Calu3 (cell line): Measurements from ENCODE around the gene NUAK2. TPM values are rescaled to one million over a fixed set of nuclear protein-coding genes. Genes with fewer than 3 reads are reported as not detected.

Experiments used
- BruUV-seq: library from RNA; stranded (reverse); fragments of 400-500 nt; replicated peaks from 2 replicates; lab custom pipeline; 2021; lab: Mats Ljungman, UMichigan
- CTCF ChIA-PET: fragments of 300-600 bp; sonication (Branson Sonifier 250); formaldehyde crosslinking; loops from one replicate; lab custom pipeline; 2022; ENCODE audit warnings: antibody characterized with exemption; lab: Charles Lee
- DNase-seq: peaks from one replicate; pipeline ENCODE4 v3.0.0; 2022
- H3K27ac Mint-ChIP-seq: one replicate; pipeline ENCODE4 v1.8.0; 2022; ENCODE audit warnings: mixed read lengths; ENCODE audit not compliant: unreplicated experiment
- H3K27me3 Mint-ChIP-seq: one replicate; pipeline ENCODE4 v1.8.0; 2022; ENCODE audit warnings: mixed read lengths; ENCODE audit not compliant: unreplicated experiment
- H3K36me3 Mint-ChIP-seq: one replicate; pipeline ENCODE4 v1.8.0; 2022; ENCODE audit warnings: mild to moderate bottlenecking, moderate library complexity, mixed read lengths; ENCODE audit not compliant: insufficient read depth, unreplicated experiment
- H3K4me1 Mint-ChIP-seq: one replicate; pipeline ENCODE4 v1.8.0; 2022; ENCODE audit warnings: mild to moderate bottlenecking, low read depth, mixed read lengths; ENCODE audit not compliant: unreplicated experiment
- H3K4me3 Mint-ChIP-seq: one replicate; pipeline ENCODE4 v1.8.0; 2022; ENCODE audit warnings: mild to moderate bottlenecking, low read depth, moderate library complexity, mixed read lengths; ENCODE audit not compliant: unreplicated experiment
- H3K9me3 Mint-ChIP-seq: one replicate; pipeline ENCODE4 v1.8.0; 2022; ENCODE audit warnings: low read depth, mixed read lengths; ENCODE audit not compliant: unreplicated experiment
- CTCF ChIP-seq: fragments of 200-600 bp; IDR thresholded peaks from one replicate; pipeline ENCODE4 v1.8.0; 2022; ENCODE audit warnings: antibody characterized with exemption; ENCODE audit not compliant: unreplicated experiment
- intact Hi-C: fragments of 100-400 bp; cut with micrococcal nuclease; formaldehyde crosslinking; loops from one replicate; pipeline ENCODE4 v1.10.0; 2022; ENCODE audit not compliant: unreplicated experiment
- total RNA-seq: library from RNA; stranded (reverse); gene quantifications from 2 replicates; pipeline ENCODE4 v1.2.3, GENCODE V29; 2022

Gene NUAK2
- total RNA-seq, 1 experiment from 2014 or later, result 3.7 TPM

GRCh38 chr1:205337481-205337880 is 15.9 kb upstream of the NUAK2 start:
- no peak for TF ChIP-seq CTCF
- no peak for DNase-seq
- Mint-ChIP-seq H3K36me3 (no peaks in the 10 kb centered on the region), H3K27ac (no peak overlapping the region), H3K4me3 (no peak overlapping the region), H3K9me3 (no peaks in the 10 kb centered on the region), H3K27me3 (peaks cover 61% of the 10 kb centered on the region), H3K4me1 (no peaks in the 10 kb centered on the region)
- intact Hi-C loops, result loop anchor here (5.0 kb wide), 2 partner anchors 95 to 150 kb away; no protein-coding TSS in a partner anchor
- CTCF ChIA-PET, result interaction anchor here (0.5 to 3.0 kb wide), 9 partner anchors 16 to 339 kb away, joined by 3 to 22 read pairs (median 4); partner anchors contain the start of gene CDK18
- BruUV-seq, result no TSS peak

- Mint-ChIP-seq H3K4me3 (no peak overlapping the region), H3K9me3 (no peaks in the 10 kb centered on the region), H3K27ac (no peak overlapping the region), H3K4me1 (no peaks in the 10 kb centered on the region), H3K36me3 (no peaks in the 10 kb centered on the region), H3K27me3 (peaks cover 69% of the 10 kb centered on the region)
- BruUV-seq, result no TSS peak
- intact Hi-C loops, result loop anchor here (1.0 to 5.0 kb wide), 3 partner anchors 97 to 189 kb away; no protein-coding TSS in a partner anchor
- CTCF ChIA-PET, result interaction anchor here (0.6 to 3.0 kb wide), 20 partner anchors 8 to 916 kb away, joined by 3 to 22 read pairs (median 4); no protein-coding TSS in a partner anchor
- DNase-seq, result peak; percentile 95
- TF ChIP-seq CTCF, result peak; percentile 96
Measured at GRCh38 chr1:205335692-205336091, 14.1 kb upstream of the NUAK2 start.

- no peaks in the 10 kb centered on the region for H3K9me3 Mint-ChIP-seq
- no peaks in the 10 kb centered on the region for H3K36me3 Mint-ChIP-seq
- no peak for TF ChIP-seq CTCF
- no peak for DNase-seq
- no peaks in the 10 kb centered on the region for H3K4me1 Mint-ChIP-seq
- H3K4me3 Mint-ChIP-seq, result no peak overlapping the region
- intact Hi-C loops, result no loop called here
- CTCF ChIA-PET, result interaction anchor here (0.6 to 11.0 kb wide), 4 partner anchors 21 to 153 kb away, joined by 3 to 303 read pairs (median 4); no protein-coding TSS in a partner anchor
- H3K27me3 Mint-ChIP-seq, result peaks cover 79% of the 10 kb centered on the region
- no TSS peak for BruUV-seq
- no peak overlapping the region for H3K27ac Mint-ChIP-seq
Measured at GRCh38 chr1:205332015-205332791, 10.7 kb upstream of the NUAK2 start.

- peaks cover 85% of the 10 kb centered on the region for H3K27me3 Mint-ChIP-seq
- H3K27ac Mint-ChIP-seq, result no peak overlapping the region
- no TSS peak for BruUV-seq
- no peak overlapping the region for H3K4me3 Mint-ChIP-seq
- no peak for TF ChIP-seq CTCF
- intact Hi-C loops, result no loop called here
- DNase-seq, result no peak
- H3K4me1 Mint-ChIP-seq, result peaks cover 4% of the 10 kb centered on the region
- H3K9me3 Mint-ChIP-seq, result no peaks in the 10 kb centered on the region
- H3K36me3 Mint-ChIP-seq, result no peaks in the 10 kb centered on the region
- CTCF ChIA-PET, result interaction anchor here (0.7 to 11.0 kb wide), 4 partner anchors 24 to 65 kb away, joined by 3 to 303 read pairs (median 4); no protein-coding TSS in a partner anchor
Measured at GRCh38 chr1:205330150-205330549, 8.6 kb upstream of the NUAK2 start.
